ENCODE results near the gene CTNNA2.

- TF ChIP-seq TOX (CRISPR knock-in tag; IDR thresholded peaks at IDR 0.05; ENCODE audit: borderline replicate concordance) (no peak), OSR1 (CRISPR knock-in tag; IDR thresholded peaks at IDR 0.05) (no peak)
Observed at GRCh38 chr2:80193566-80193965, 680.7 kb downstream of the CTNNA2 start.
